ENCODE measurements around the gene BCL2L15. TPM values are rescaled to one million over a fixed set of nuclear protein-coding genes. Genes with fewer than 3 reads are reported as not detected.

Gene BCL2L15
- 0.81 and 1.6 TPM in 2 replicates for total RNA-seq
- long read RNA-seq, result 0 reads

GRCh38 chr1:113887402-113888175, at the start of gene BCL2L15:
Gene BCL2L15 (minus strand): TSS chr1:113887581. CDS start chr1:113887375, 206 bp downstream.
- no peak for DNase-seq (ENCODE audit: extremely low spot score, unreplicated experiment)
- Mint-ChIP-seq H3K36me3 (ENCODE audit: unreplicated experiment) (no peaks in the 10 kb centered on the region), H3K27ac (ENCODE audit: unreplicated experiment) (no peak within 1 kb of the TSS), H3K9me3 (ENCODE audit: unreplicated experiment) (no peaks in the 10 kb centered on the region), H3K27me3 (ENCODE audit: unreplicated experiment) (no peaks in the 10 kb centered on the region), H3K4me1 (ENCODE audit: unreplicated experiment) (peaks cover 7% of the 10 kb centered on the region), H3K4me3 (ENCODE audit: unreplicated experiment) (no peak within 1 kb of the TSS)
- TF ChIP-seq CTCF (IDR thresholded peaks at IDR 0.05), result no peak

- TF ChIP-seq CTCF (IDR thresholded peaks at IDR 0.05), result no peak
- no peak for DNase-seq (ENCODE audit: extremely low spot score, unreplicated experiment)
- peaks cover 10% of the 10 kb centered on the region for H3K36me3 Mint-ChIP-seq (ENCODE audit: unreplicated experiment)
- H3K4me3 Mint-ChIP-seq (ENCODE audit: unreplicated experiment), result no peak overlapping the region
- no peak overlapping the region for H3K27ac Mint-ChIP-seq (ENCODE audit: unreplicated experiment)
- H3K27me3 Mint-ChIP-seq (ENCODE audit: unreplicated experiment), result no peaks in the 10 kb centered on the region
- H3K4me1 Mint-ChIP-seq (ENCODE audit: unreplicated experiment), result peaks cover 40% of the 10 kb centered on the region
- H3K9me3 Mint-ChIP-seq (ENCODE audit: unreplicated experiment), result no peaks in the 10 kb centered on the region
Measured at GRCh38 chr1:113937146-113937545, 49.8 kb upstream of the BCL2L15 start.

GRCh38 chr1:113935970-113936369, 48.6 kb upstream of the BCL2L15 start:
- H3K27me3 Mint-ChIP-seq (ENCODE audit: unreplicated experiment), result no peaks in the 10 kb centered on the region
- H3K36me3 Mint-ChIP-seq (ENCODE audit: unreplicated experiment), result peaks cover 8% of the 10 kb centered on the region
- no peak overlapping the region for H3K4me3 Mint-ChIP-seq (ENCODE audit: unreplicated experiment)
- DNase-seq (ENCODE audit: extremely low spot score, unreplicated experiment), result no peak
- peak overlapping the region; percentile 15 for H3K27ac Mint-ChIP-seq (ENCODE audit: unreplicated experiment)
- no peak for TF ChIP-seq CTCF (IDR thresholded peaks at IDR 0.05)
- peaks cover 51% of the 10 kb centered on the region for H3K4me1 Mint-ChIP-seq (ENCODE audit: unreplicated experiment)
- no peaks in the 10 kb centered on the region for H3K9me3 Mint-ChIP-seq (ENCODE audit: unreplicated experiment)

- Mint-ChIP-seq H3K27me3 (ENCODE audit: unreplicated experiment) (no peaks in the 10 kb centered on the region), H3K27ac (ENCODE audit: unreplicated experiment) (no peak overlapping the region), H3K4me3 (ENCODE audit: unreplicated experiment) (no peak overlapping the region), H3K9me3 (ENCODE audit: unreplicated experiment) (no peaks in the 10 kb centered on the region), H3K36me3 (ENCODE audit: unreplicated experiment) (peaks cover under 1% of the 10 kb centered on the region), H3K4me1 (ENCODE audit: unreplicated experiment) (peaks cover 59% of the 10 kb centered on the region)
- no peak for TF ChIP-seq CTCF (IDR thresholded peaks at IDR 0.05)
- DNase-seq (ENCODE audit: extremely low spot score, unreplicated experiment), result no peak
Measured at GRCh38 chr1:113935176-113935575, 47.8 kb upstream of the BCL2L15 start.

GRCh38 chr1:113934511-113935055, 47.2 kb upstream of the BCL2L15 start:
- no peaks in the 10 kb centered on the region for H3K9me3 Mint-ChIP-seq (ENCODE audit: unreplicated experiment)
- no peak for DNase-seq (ENCODE audit: extremely low spot score, unreplicated experiment)
- H3K27ac Mint-ChIP-seq (ENCODE audit: unreplicated experiment), result no peak overlapping the region
- no peak for TF ChIP-seq CTCF (IDR thresholded peaks at IDR 0.05)
- no peaks in the 10 kb centered on the region for H3K36me3 Mint-ChIP-seq (ENCODE audit: unreplicated experiment)
- no peaks in the 10 kb centered on the region for H3K27me3 Mint-ChIP-seq (ENCODE audit: unreplicated experiment)
- H3K4me1 Mint-ChIP-seq (ENCODE audit: unreplicated experiment), result peaks cover 58% of the 10 kb centered on the region
- no peak overlapping the region for H3K4me3 Mint-ChIP-seq (ENCODE audit: unreplicated experiment)
